ENCODE results near the gene HERC2.
"Not testable (repeated sequence)": the region's sequence is repeated elsewhere in the genome, so short reads cannot be mapped to it uniquely, and the experiment has no call there.

Gene HERC2, protein sequence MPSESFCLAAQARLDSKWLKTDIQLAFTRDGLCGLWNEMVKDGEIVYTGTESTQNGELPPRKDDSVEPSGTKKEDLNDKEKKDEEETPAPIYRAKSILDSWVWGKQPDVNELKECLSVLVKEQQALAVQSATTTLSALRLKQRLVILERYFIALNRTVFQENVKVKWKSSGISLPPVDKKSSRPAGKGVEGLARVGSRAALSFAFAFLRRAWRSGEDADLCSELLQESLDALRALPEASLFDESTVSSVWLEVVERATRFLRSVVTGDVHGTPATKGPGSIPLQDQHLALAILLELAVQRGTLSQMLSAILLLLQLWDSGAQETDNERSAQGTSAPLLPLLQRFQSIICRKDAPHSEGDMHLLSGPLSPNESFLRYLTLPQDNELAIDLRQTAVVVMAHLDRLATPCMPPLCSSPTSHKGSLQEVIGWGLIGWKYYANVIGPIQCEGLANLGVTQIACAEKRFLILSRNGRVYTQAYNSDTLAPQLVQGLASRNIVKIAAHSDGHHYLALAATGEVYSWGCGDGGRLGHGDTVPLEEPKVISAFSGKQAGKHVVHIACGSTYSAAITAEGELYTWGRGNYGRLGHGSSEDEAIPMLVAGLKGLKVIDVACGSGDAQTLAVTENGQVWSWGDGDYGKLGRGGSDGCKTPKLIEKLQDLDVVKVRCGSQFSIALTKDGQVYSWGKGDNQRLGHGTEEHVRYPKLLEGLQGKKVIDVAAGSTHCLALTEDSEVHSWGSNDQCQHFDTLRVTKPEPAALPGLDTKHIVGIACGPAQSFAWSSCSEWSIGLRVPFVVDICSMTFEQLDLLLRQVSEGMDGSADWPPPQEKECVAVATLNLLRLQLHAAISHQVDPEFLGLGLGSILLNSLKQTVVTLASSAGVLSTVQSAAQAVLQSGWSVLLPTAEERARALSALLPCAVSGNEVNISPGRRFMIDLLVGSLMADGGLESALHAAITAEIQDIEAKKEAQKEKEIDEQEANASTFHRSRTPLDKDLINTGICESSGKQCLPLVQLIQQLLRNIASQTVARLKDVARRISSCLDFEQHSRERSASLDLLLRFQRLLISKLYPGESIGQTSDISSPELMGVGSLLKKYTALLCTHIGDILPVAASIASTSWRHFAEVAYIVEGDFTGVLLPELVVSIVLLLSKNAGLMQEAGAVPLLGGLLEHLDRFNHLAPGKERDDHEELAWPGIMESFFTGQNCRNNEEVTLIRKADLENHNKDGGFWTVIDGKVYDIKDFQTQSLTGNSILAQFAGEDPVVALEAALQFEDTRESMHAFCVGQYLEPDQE (N-terminal part only)

DNA sequence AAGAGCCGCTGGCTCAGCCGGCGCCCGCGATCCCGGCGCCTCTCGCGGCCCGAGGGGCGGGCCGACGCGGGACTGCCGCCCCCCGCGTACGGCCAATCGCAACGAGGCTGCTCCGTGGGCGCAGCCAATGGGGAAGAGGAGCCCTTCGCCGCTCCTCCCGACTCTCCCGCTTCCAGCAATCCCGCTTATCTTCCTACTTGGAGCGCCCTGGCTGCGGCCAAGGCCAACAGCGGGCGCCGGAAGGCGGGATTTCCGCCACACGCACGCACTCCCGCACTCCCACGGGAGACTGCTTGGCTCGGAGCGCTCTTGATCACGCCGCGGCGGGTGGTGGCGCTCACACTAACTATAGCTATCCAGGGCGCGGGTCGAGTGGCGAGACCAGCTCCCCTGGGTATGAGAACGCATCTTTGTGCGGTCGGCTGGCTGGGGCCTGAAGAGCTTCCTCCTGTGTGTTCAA lies at the start of gene HERC2:
Gene HERC2, minus strand, starts transcription at position 51 of the 460 bp plus-strand sequence. CDS start 746 bp downstream, outside the sequence.
- DNase-seq = not testable (repeated sequence)

GRCh38 chr15:28365502-28365901 lies 43.5 kb upstream of the HERC2 start:
- not testable (repeated sequence) for DNase-seq

GRCh38 chr15:28357984-28358383 lies 36.0 kb upstream of the HERC2 start, which contains the start of gene GOLGA6L24:
TSS of gene GOLGA6L24 (minus strand) at chr15:28358084. CDS start at chr15:28358023, 61 bp downstream.
- not testable (repeated sequence) for DNase-seq

- DNase-seq = not testable (repeated sequence)
These were observed 461 bp downstream of the HERC2 start for GRCh38 chr15:28321358-28322078.

DNA sequence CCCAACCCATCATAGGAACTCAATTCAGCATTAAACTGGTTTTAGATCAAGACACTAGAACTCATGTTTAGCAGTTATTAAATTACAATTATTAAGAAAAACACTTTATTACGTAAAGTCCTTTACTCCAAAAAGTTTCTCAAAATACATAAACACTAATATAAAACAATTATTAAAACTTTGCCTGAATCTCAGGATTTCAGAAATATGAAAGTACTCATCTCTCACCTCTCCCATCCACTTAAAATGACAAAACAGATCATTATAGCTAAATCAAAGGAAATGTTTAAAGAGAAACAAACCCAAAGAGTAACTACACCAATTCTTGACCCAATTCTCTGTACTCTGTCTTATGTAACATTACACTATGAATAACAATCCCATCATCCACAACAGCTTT lies 2.3 kb downstream of the HERC2 start:
- not testable (repeated sequence) for DNase-seq

GRCh38 chr15:28318828-28319227 lies 3.2 kb downstream of the HERC2 start:
- not testable (repeated sequence) for DNase-seq

- not testable (repeated sequence) for DNase-seq
These were observed 3.9 kb downstream of the HERC2 start for GRCh38 chr15:28318122-28318521.

GRCh38 chr15:28316958-28317357 lies 5.0 kb downstream of the HERC2 start:
- DNase-seq = not testable (repeated sequence)

- DNase-seq = not testable (repeated sequence)
These were observed 11.5 kb downstream of the HERC2 start for GRCh38 chr15:28310454-28310853.

DNA sequence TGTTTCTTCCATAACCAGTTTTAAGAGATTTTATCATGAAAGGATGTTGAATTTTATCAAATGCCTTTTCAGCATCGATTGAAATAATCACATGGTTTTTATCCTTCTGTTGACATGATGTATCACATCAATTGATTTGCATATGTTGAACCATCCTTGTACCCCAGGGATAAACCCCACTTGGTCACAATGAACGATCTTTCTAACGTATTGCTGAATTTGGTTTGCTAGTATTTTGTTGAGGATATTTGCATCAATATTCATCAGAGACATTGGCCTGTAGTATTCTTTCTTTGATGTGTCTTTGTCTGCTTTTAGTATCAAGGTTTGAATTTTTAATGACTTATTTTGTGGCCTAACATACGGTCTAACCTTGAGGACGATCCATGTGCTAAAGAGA lies 13.3 kb downstream of the HERC2 start:
- DNase-seq = not testable (repeated sequence)

DNA sequence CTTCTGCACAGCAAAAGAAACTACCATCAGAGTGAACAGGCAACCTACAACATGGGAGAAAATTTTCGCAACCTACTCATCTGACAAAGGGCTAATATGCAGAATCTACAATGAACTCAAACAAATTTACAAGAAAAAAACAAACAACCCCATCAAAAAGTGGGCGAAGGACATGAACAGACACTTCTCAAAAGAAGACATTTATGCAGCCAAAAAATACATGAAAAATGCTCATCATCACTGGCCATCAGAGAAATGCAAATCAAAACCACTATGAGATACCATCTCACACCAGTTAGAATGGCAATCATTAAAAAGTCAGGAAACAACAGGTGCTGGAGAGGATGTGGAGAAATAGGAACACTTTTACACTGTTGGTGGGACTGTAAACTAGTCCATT lies 16.3 kb downstream of the HERC2 start:
- DNase-seq = not testable (repeated sequence)

DNA sequence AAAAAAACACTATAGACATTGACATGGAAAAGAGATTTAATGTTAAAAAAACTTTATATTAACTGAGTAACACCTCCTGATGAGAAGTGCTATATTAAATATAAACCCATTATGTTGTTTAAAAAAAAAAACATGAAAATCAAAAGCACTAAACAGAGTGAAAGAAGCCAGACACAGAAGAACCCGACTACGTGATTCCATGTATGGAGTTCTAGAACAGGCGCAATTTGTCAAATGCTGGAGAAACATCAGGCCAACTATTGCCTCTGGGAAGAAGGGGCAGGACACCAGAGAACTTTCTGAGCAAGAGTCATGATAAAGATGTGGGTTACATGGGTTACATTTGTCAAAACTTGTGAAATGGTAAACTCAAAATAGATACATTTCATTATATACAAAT lies 24.5 kb downstream of the HERC2 start:
- DNase-seq = not testable (repeated sequence)

DNA sequence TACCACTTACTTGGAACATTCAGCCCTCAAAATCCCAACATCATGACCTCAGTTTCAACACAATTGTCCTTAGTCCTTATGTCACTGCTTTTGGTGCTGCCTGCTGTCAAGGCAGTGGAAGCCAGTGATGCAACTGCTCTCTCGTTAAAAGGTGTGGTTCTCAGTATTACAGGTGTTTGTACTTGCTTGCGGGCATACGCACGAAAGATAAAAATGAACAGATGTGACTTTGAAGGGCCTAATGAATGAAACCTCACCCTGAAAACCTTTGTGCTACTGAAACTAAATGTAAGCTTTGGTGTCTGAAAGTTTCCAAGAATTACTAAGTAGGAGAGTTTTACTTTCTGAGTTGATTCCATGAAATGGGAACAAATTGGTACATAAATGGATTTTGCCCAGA lies 25.2 kb downstream of the HERC2 start:
- not testable (repeated sequence) for DNase-seq

DNA sequence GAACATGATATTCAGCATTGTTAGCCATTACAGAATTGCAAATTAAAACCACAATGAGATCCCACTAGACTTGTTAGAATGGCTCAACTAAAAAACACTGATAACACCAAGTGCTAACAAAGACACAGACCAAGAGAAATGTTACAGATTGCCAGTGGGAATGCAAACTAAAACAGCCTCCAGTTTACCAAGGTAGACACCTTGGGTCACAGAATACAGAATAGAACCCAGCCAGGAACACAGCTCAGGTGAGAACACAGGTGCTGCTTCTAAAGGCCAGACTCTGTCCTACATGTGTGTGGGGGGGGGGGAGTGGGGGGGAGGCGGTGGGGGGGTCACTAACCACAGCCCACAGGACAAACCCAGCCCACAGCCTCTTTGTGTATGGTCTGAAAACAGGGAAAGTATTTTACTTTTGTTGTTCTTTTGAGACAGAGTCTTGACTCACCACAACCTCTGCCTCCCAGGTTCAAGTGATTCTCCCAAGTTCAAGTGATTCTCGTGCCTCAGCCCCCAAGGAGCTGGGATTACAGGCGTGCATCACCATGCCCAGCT lies 26.9 kb downstream of the HERC2 start:
- not testable (repeated sequence) for DNase-seq

GRCh38 chr15:28294560-28294959 lies 27.4 kb downstream of the HERC2 start:
- not testable (repeated sequence) for DNase-seq

DNA sequence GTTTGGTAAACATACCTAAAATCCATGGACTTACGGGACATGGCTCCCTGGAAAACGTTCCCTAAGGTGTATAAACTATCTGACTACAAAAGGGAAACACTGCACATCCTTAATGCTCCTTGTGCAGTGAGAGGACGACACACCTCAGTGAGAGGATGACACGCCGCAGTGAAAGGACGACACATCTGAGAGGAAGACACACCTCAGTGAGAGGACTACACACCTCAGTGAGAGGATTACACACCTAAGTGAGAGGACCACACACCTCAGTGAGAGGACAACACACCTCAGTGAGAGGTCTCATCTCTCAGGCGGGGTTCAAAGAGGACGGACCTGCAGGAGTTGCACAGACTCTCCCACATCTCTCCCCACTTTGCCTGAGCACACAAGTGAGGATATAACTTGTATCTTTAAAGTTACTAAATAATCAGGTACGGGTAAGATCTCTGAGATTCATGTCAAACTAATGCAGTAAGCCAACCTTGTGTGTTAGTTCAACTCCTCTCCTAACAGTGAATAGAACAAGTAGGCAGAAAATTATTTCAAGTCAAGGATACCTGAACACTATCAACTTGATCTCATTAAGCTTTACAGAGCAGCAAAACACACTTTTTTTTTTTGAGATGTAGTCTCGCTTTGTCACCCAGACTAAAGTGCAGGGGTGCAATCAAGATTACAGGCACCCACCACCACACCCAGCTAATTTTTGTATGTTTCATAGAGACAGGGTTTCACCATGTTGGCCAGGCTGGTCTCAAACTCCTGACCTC lies 32.1 kb downstream of the HERC2 start:
- no peak for DNase-seq

DNA sequence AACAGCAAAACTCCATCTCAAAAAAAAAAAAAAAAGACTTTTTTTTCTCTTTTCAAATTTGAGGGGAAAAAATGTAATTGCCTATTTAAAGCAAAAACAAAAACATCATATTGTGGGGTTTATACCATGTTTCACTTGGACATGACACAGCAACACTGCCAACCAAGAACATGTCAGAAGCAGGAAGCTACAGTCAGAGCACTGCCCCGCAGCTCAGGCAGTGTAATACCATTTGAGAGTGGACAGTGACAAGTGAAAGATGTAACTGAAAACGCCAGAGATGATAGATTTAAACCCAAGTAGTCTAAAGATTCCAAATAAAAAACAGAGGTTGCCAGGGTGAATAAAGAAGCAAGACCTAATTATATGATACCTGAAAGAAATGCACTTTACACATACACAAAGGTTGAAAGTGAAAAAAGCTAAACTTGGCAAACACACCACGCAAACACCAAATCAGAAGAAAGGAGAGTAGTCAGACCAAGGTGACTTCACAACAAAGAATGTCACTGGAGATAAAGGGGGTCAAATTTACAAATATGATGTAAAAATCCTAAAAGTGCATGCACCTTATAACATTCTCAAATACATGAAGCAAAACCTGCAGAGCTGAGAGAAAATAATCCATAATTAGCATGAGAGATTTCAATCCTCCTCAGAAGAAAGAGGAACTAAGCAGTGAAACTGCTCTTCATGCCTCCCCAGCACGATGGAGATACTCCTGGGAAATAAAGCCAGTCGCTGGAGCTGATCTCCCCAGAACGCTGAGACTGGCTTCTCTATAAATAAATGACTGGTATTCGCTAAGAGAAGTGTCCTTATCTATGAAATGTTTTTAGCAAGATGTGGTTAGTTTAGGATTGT lies 32.9 kb downstream of the HERC2 start:
- DNase-seq = not testable (repeated sequence)

GRCh38 chr15:28286659-28287058 lies 35.3 kb downstream of the HERC2 start:
- DNase-seq = not testable (repeated sequence)

- DNase-seq = no peak
These were observed 35.9 kb downstream of the HERC2 start for GRCh38 chr15:28286031-28286430.

All from C1 segment of cervical spinal cord (tissue), 14 donors.